Activated naive CD4-positive, alpha-beta T cell treated with anti-CD3 and anti-CD28 coated beads, Interleukin-2, amount 10 ng/mL, durations not matched to agents 7 days and 5 days (primary cell): ENCODE results near the gene RAD52.
A peak's percentile ranks its signal among the peaks of the same experiment; 100 is the strongest.
"Not testable (repeated sequence)": the region's sequence is repeated elsewhere in the genome, so short reads cannot be mapped to it uniquely, and the experiment has no call there.

Source experiments
- CTCF ChIA-PET: fragments of 350-600 bp; sonication (Branson Sonifier 250); formaldehyde crosslinking; loops from one replicate; lab custom pipeline; 2021; ENCODE audit warnings: antibody characterized with exemption; lab: Charles Lee
- DNase-seq: peaks from one replicate; pipeline ENCODE4 v3.0.0-alpha.2; 2020
- H3K27ac Mint-ChIP-seq: one replicate; pipeline ENCODE4 v1.8.0; 2021; ENCODE audit warnings: mild to moderate bottlenecking, moderate library complexity, mixed read lengths
- H3K27me3 Mint-ChIP-seq: one replicate; pipeline ENCODE4 v1.8.0; 2021; ENCODE audit warnings: mild to moderate bottlenecking, mixed read lengths
- H3K36me3 Mint-ChIP-seq: one replicate; pipeline ENCODE4 v1.8.0; 2021; ENCODE audit warnings: mixed read lengths
- H3K4me1 Mint-ChIP-seq: one replicate; pipeline ENCODE4 v1.8.0; 2021; ENCODE audit warnings: mixed read lengths
- H3K4me3 Mint-ChIP-seq: one replicate; pipeline ENCODE4 v1.8.0; 2021; ENCODE audit warnings: mild to moderate bottlenecking, moderate library complexity, mixed read lengths
- H3K9me3 Mint-ChIP-seq: one replicate; pipeline ENCODE4 v1.8.0; 2021; ENCODE audit warnings: mixed read lengths

Gene RAD52

GRCh38 chr12:951176-951575, 1.7 kb upstream of the RAD52 start:
- H3K9me3 Mint-ChIP-seq, result no peaks in the 10 kb centered on the region
- H3K4me3 Mint-ChIP-seq, result no peak overlapping the region
- peaks cover 7% of the 10 kb centered on the region for H3K36me3 Mint-ChIP-seq
- peak overlapping the region; percentile 26 for H3K27ac Mint-ChIP-seq
- H3K4me1 Mint-ChIP-seq, result peaks cover 24% of the 10 kb centered on the region
- CTCF ChIA-PET, result interaction anchor here (0.5 to 2.5 kb wide), 5 partner anchors 123 to 497 kb away, joined by 3 to 6 read pairs (median 4); no protein-coding TSS in a partner anchor
- H3K27me3 Mint-ChIP-seq, result peaks cover 5% of the 10 kb centered on the region
- no peak for DNase-seq

DNA sequence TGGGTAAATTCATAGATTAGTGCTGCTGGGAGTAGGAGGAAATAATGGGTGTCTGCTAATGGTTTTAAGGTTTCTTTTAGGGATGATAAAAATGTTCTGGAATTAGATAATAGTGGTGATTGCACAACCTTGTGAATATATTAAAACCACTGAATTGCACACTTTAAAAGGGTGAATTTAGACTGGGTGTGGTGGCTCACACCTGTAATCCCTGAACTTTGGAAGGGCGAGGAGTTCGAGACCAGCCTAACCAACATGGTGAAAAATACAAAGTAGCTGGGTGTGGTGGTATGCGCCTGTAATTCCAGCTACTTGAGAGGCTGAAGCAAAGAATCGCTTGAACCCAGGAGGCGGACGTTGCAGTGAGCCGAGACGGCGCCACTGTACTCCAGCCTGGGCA, 1.3 kb downstream of the RAD52 start:
- CTCF ChIA-PET, result interaction anchor here (0.6 to 1.1 kb wide), 2 partner anchors 134 to 145 kb away, joined by 3 read pairs; no protein-coding TSS in a partner anchor
- DNase-seq, result no peak
- H3K36me3 Mint-ChIP-seq, result peaks cover 23% of the 10 kb centered on the region
- peaks cover 5% of the 10 kb centered on the region for H3K27me3 Mint-ChIP-seq
- H3K4me3 Mint-ChIP-seq, result peak overlapping the region; percentile 95
- peaks cover 41% of the 10 kb centered on the region for H3K4me1 Mint-ChIP-seq
- peak overlapping the region; percentile 59 for H3K27ac Mint-ChIP-seq
- H3K9me3 Mint-ChIP-seq, result no peaks in the 10 kb centered on the region

GRCh38 chr12:946631-947030, 2.9 kb downstream of the RAD52 start:
- CTCF ChIA-PET, result interaction anchor here (0.9 to 1.2 kb wide), 3 partner anchors 130 to 371 kb away, joined by 3 to 6 read pairs (median 4); no protein-coding TSS in a partner anchor
- H3K4me3 Mint-ChIP-seq, result no peak overlapping the region
- DNase-seq, result no peak

GRCh38 chr12:946212-946611, 3.3 kb downstream of the RAD52 start:
- peaks cover 32% of the 10 kb centered on the region for H3K36me3 Mint-ChIP-seq
- H3K4me3 Mint-ChIP-seq, result no peak overlapping the region
- H3K27ac Mint-ChIP-seq, result no peak overlapping the region
- DNase-seq, result no peak
- CTCF ChIA-PET, result interaction anchor here (0.9 to 1.2 kb wide), 3 partner anchors 130 to 370 kb away, joined by 3 to 6 read pairs (median 4); no protein-coding TSS in a partner anchor
- H3K9me3 Mint-ChIP-seq, result no peaks in the 10 kb centered on the region
- H3K4me1 Mint-ChIP-seq, result peaks cover 47% of the 10 kb centered on the region
- H3K27me3 Mint-ChIP-seq, result peaks cover 5% of the 10 kb centered on the region

More at GRCh38 chr12:946631-947030, 2.9 kb downstream of the RAD52 start:
- H3K36me3 Mint-ChIP-seq, result peaks cover 32% of the 10 kb centered on the region
- peaks cover 47% of the 10 kb centered on the region for H3K4me1 Mint-ChIP-seq
- no peaks in the 10 kb centered on the region for H3K9me3 Mint-ChIP-seq
- H3K27me3 Mint-ChIP-seq, result peaks cover 5% of the 10 kb centered on the region
- peak overlapping the region; percentile 2 for H3K27ac Mint-ChIP-seq

- H3K4me3 Mint-ChIP-seq, result no peak overlapping the region
- peaks cover 46% of the 10 kb centered on the region for H3K36me3 Mint-ChIP-seq
- no peaks in the 10 kb centered on the region for H3K9me3 Mint-ChIP-seq
- peaks cover 47% of the 10 kb centered on the region for H3K4me1 Mint-ChIP-seq
- H3K27me3 Mint-ChIP-seq, result no peaks in the 10 kb centered on the region
- CTCF ChIA-PET, result no interaction called here
- H3K27ac Mint-ChIP-seq, result no peak overlapping the region
- DNase-seq, result no peak
These were observed 5.3 kb downstream of the RAD52 start for GRCh38 chr12:944211-944610.

GRCh38 chr12:943051-943450, 6.4 kb downstream of the RAD52 start:
- CTCF ChIA-PET, result interaction anchor here (0.6 kb wide), 1 partner anchor 28 kb away, joined by 4 read pairs; no protein-coding TSS in a partner anchor
- no peaks in the 10 kb centered on the region for H3K27me3 Mint-ChIP-seq
- no peak overlapping the region for H3K4me3 Mint-ChIP-seq
- DNase-seq, result no peak
- no peaks in the 10 kb centered on the region for H3K9me3 Mint-ChIP-seq
- H3K27ac Mint-ChIP-seq, result no peak overlapping the region
- H3K36me3 Mint-ChIP-seq, result peaks cover 48% of the 10 kb centered on the region
- H3K4me1 Mint-ChIP-seq, result peaks cover 37% of the 10 kb centered on the region

DNA sequence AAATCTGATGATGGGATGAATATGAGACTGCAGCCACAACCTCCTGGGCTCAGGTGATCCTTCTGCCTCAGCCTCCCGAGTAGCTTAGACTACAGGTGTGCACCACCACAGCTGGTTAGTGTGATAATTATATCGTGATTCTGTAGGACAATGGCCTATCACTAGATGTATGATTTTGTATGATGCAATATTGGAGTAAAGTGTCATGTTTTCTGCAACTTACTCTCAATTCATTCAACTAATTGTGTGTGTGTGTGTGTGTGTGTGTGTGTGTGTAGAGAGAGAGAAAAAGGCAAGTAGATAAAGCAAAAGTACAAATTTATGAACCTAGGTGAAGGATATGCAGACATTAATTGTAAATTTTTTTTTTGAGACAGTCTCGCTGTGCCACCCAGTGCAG, 10.7 kb downstream of the RAD52 start:
- Mint-ChIP-seq H3K9me3 (no peaks in the 10 kb centered on the region), H3K27me3 (no peaks in the 10 kb centered on the region), H3K27ac (peak overlapping the region; percentile 20), H3K4me1 (peaks cover 12% of the 10 kb centered on the region), H3K4me3 (no peak overlapping the region), H3K36me3 (peaks cover 35% of the 10 kb centered on the region)
- CTCF ChIA-PET, result interaction anchor here (1.0 to 1.4 kb wide), 2 partner anchors 8 to 154 kb away, joined by 3 read pairs; no protein-coding TSS in a partner anchor
- no peak for DNase-seq

GRCh38 chr12:936377-937345, 12.8 kb downstream of the RAD52 start:
- no peak overlapping the region for H3K4me3 Mint-ChIP-seq
- CTCF ChIA-PET, result no interaction called here
- peaks cover 4% of the 10 kb centered on the region for H3K4me1 Mint-ChIP-seq
- no peak overlapping the region for H3K27ac Mint-ChIP-seq
- no peaks in the 10 kb centered on the region for H3K9me3 Mint-ChIP-seq
- no peaks in the 10 kb centered on the region for H3K27me3 Mint-ChIP-seq
- H3K36me3 Mint-ChIP-seq, result peaks cover 27% of the 10 kb centered on the region
- DNase-seq, result no peak

DNA sequence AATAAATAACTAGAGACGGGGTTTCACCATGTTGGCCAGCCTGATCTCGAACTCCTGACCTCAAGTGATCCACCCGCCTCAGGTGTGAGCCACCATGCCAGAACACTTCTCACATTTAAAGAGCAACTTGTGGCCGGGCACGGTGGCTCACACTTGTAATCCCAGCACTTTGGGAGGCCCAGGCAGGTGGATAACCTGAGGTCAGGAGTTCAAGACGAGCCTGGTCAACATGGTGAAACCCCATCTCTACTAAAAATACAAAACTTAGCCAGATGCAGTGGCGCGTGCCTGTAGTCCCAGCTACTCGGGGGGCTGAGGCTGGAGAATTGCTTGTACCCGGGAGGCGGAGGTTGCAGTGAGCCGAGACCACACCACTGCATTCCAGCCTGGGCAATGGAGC, 13.6 kb downstream of the RAD52 start:
- H3K36me3 Mint-ChIP-seq, result peaks cover 32% of the 10 kb centered on the region
- DNase-seq, H3K4me3 Mint-ChIP-seq, H3K27me3 Mint-ChIP-seq, H3K9me3 Mint-ChIP-seq, H3K4me1 Mint-ChIP-seq, CTCF ChIA-PET, H3K27ac Mint-ChIP-seq: not testable (repeated sequence)

DNA sequence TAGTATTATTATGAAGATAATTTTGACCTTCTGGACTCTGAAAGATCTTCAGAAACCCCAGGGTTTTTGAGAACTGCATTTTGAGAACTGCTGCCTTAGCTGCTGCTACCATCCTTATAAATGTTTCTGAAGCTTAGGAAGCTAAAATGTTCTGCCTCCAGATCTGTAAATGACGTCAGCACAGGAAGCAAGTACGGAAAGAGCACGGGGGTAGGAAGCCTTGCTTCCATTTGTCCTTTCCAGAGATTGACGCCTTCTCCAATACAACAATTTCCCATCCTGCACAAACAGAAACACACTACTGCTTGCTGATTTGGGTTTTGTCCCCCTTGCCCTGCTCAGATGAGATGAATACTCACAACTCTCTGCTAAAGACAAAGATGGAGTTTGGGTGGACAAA, 17.9 kb downstream of the RAD52 start:
- Mint-ChIP-seq H3K27ac (peak overlapping the region; percentile 60), H3K27me3 (no peaks in the 10 kb centered on the region), H3K36me3 (peaks cover 30% of the 10 kb centered on the region), H3K9me3 (no peaks in the 10 kb centered on the region), H3K4me1 (peaks cover 2% of the 10 kb centered on the region), H3K4me3 (no peak overlapping the region)
- DNase-seq, result no peak
- CTCF ChIA-PET, result no interaction called here

DNA sequence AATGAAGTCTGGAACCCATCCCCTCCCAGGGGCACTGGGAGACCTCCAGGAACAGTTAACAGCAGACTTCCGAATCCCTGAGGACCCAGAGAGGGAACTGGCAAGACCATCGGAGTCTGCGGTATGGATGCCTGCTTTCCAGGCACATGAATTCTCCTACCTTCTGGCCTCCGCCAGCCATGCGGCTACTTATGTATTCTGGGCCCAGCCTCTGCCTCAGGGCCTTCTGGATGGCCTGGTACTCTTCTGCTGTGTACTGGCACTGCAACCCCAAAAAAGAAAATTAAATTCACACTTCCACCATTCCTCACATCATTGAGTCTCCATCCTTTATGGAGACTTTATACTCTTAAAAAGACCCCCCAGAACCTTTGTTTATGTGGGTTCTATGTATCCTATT, 18.4 kb downstream of the RAD52 start:
- H3K9me3 Mint-ChIP-seq, result no peaks in the 10 kb centered on the region
- H3K27ac Mint-ChIP-seq, result no peak overlapping the region

GRCh38 chr12:926641-927040, 22.9 kb downstream of the RAD52 start:
- peaks cover 38% of the 10 kb centered on the region for H3K36me3 Mint-ChIP-seq
- H3K27me3 Mint-ChIP-seq, result no peaks in the 10 kb centered on the region
- no peak overlapping the region for H3K27ac Mint-ChIP-seq
- CTCF ChIA-PET, result no interaction called here
- DNase-seq, result no peak
- H3K9me3 Mint-ChIP-seq, result no peaks in the 10 kb centered on the region
- H3K4me1 Mint-ChIP-seq, result no peaks in the 10 kb centered on the region
- no peak overlapping the region for H3K4me3 Mint-ChIP-seq

More for the DNA sequence above, 18.4 kb downstream of the RAD52 start:
- Mint-ChIP-seq H3K36me3 (peaks cover 32% of the 10 kb centered on the region), H3K4me1 (peaks cover 2% of the 10 kb centered on the region), H3K4me3 (no peak overlapping the region), H3K27me3 (no peaks in the 10 kb centered on the region)
- CTCF ChIA-PET, result interaction anchor here (1.2 kb wide), 1 partner anchor 8 kb away, joined by 3 read pairs; no protein-coding TSS in a partner anchor
- DNase-seq, result no peak

DNA sequence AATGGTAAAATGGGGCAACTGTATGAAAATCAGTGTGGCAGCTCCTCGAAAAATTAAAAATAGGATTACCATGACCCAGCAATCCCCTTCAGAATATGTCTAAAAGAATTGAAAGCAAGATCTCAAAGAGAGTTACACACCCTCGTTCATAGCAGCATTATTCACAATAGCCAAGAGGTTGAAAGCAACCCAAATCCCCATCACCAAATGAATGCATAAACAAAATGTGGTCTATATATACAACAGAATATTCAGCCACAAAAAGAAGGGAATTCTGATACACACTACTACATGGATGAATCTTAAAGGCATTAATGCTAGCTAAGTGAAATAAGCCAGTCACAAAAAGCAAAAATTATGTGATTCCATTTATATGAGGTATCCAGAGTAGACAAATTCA, 27.2 kb downstream of the RAD52 start:
- CTCF ChIA-PET, result no interaction called here
- Mint-ChIP-seq H3K9me3 (no peaks in the 10 kb centered on the region), H3K36me3 (peaks cover 38% of the 10 kb centered on the region), H3K27me3 (no peaks in the 10 kb centered on the region), H3K4me3 (no peak overlapping the region), H3K27ac (no peak overlapping the region), H3K4me1 (peaks cover 5% of the 10 kb centered on the region)
- DNase-seq, result no peak

- CTCF ChIA-PET, result no interaction called here
- peaks cover 44% of the 10 kb centered on the region for H3K36me3 Mint-ChIP-seq
- no peaks in the 10 kb centered on the region for H3K9me3 Mint-ChIP-seq
- peak overlapping the region; percentile 67 for H3K27ac Mint-ChIP-seq
- peaks cover 18% of the 10 kb centered on the region for H3K4me1 Mint-ChIP-seq
- no peak overlapping the region for H3K4me3 Mint-ChIP-seq
- no peak for DNase-seq
- no peaks in the 10 kb centered on the region for H3K27me3 Mint-ChIP-seq
These were observed 28.8 kb downstream of the RAD52 start for GRCh38 chr12:920676-921075.
